Activated CD8-positive, alpha-beta T cell treated with anti-CD3 and anti-CD28 coated beads for 36 hours (primary cell): Measurements from ENCODE around the gene POLD1. TPM values are rescaled to one million over a fixed set of nuclear protein-coding genes. Genes with fewer than 3 reads are reported as not detected.

Experiments
- ATAC-seq: fragments of 200-7000 bp; cut with Tn5 transposase; one replicate; pipeline ENCODE4 v1.10.0; 2021; ENCODE audit warnings: mild to moderate bottlenecking, moderate library complexity
- CTCF ChIA-PET: fragments of 350-600 bp; sonication (Branson Sonifier 250); formaldehyde crosslinking; loops from one replicate; lab custom pipeline; 2021; ENCODE audit warnings: antibody characterized with exemption; lab: Charles Lee
- POLR2A ChIA-PET: fragments of 350-600 bp; sonication (Branson Sonifier 250); formaldehyde crosslinking; loops from one replicate; lab custom pipeline; 2021; ENCODE audit warnings: antibody characterized with exemption; lab: Charles Lee
- DNase-seq: peaks from one replicate; pipeline ENCODE4 v3.0.0-alpha.2; 2020
- H3K27ac Mint-ChIP-seq: one replicate; pipeline ENCODE4 v1.8.0; 2021; ENCODE audit warnings: mild to moderate bottlenecking, mixed read lengths
- H3K27me3 Mint-ChIP-seq: one replicate; pipeline ENCODE4 v1.8.0; 2021; ENCODE audit warnings: mixed read lengths
- H3K36me3 Mint-ChIP-seq: one replicate; pipeline ENCODE4 v1.8.0; 2021; ENCODE audit warnings: low read depth, mixed read lengths
- H3K4me1 Mint-ChIP-seq: one replicate; pipeline ENCODE4 v1.8.0; 2021; ENCODE audit warnings: low read depth, mixed read lengths
- H3K4me3 Mint-ChIP-seq: one replicate; pipeline ENCODE4 v1.8.0; 2021; ENCODE audit warnings: mild to moderate bottlenecking, moderate library complexity, mixed read lengths
- H3K9me3 Mint-ChIP-seq: one replicate; pipeline ENCODE4 v1.8.0; 2021; ENCODE audit warnings: mixed read lengths
- CTCF ChIP-seq: fragments of 200-600 bp; IDR thresholded peaks from one replicate; pipeline ENCODE4 v1.8.0; 2022; ENCODE audit warnings: antibody characterized with exemption, mild to moderate bottlenecking
- intact Hi-C: fragments of 100-400 bp; cut with micrococcal nuclease; formaldehyde crosslinking; loops from one replicate; pipeline ENCODE4 v1.10.0; 2022
- total RNA-seq, 2 experiments: library from RNA; stranded (reverse); gene quantifications; one replicate each; pipeline ENCODE4 v1.2.3, GENCODE V29; 2021

Gene POLD1
- total RNA-seq, 2 experiments from 2014 or later = 214 to 215 TPM

DNA sequence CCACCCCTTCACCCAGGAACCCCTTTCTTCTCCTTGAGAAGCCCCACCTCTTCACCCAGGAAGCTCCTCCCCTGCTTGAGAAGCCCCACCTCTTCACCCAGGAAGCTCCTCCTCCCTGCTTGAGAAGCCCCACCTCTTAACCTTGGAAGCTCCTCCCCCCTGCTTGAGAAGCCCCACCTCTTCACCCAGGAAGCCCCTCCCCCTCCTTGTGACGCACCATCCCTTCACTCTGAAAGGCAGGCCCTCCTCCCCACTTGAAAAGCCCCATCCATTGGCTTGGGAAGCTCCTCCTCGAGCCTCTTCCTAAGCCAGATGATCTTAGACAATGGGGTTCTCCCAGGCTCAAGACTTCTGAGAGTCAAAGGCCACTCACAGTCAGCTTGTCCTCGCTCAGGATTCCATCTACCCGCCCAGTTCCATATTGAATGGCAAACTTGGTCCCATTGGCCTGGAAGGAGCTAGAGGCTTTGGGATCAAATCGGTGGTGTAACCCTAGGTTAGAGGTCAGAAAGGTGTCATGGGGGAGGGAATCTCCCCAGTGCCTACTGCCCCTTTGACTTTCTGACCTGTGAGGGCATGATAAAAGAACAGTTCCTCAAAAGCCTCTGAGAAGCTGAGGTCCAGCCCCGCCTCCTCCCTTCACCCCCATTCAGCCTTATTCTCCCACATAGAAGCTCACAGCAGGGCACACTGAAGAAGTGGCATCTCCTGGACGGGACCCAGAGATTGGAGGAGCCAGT is 22.7 kb upstream of the POLD1 start:
- intact Hi-C loops = loop anchor here (10.0 kb wide), 1 partner anchor 53 kb away; the partner anchor contains the start of gene SPIB

GRCh38 chr19:50362030-50362412 is 22.1 kb upstream of the POLD1 start:
- H3K4me3 Mint-ChIP-seq = no peak overlapping the region
- intact Hi-C loops = loop anchor here (10.0 kb wide), 1 partner anchor 53 kb away; the partner anchor contains the start of gene SPIB
- POLR2A ChIA-PET = interaction anchor here (0.8 to 1.5 kb wide), 2 partner anchors 14 to 22 kb away, joined by 5 to 7 read pairs; partner anchors contain the start of genes NR1H2 and POLD1
- peaks cover 78% of the 10 kb centered on the region for H3K4me1 Mint-ChIP-seq
- H3K27me3 Mint-ChIP-seq = no peaks in the 10 kb centered on the region
- DNase-seq (peak; percentile 30), ATAC-seq (no peak)
- peaks cover 40% of the 10 kb centered on the region for H3K36me3 Mint-ChIP-seq
- peak overlapping the region; percentile 90 for H3K27ac Mint-ChIP-seq
- CTCF ChIA-PET = interaction anchor here (1.1 to 1.4 kb wide), 4 partner anchors 14 to 194 kb away, joined by 3 to 4 read pairs (median 4); partner anchors contain the start of gene NR1H2
- H3K9me3 Mint-ChIP-seq = peaks cover 3% of the 10 kb centered on the region
- TF ChIP-seq CTCF = no peak

More for the DNA sequence above, 22.7 kb upstream of the POLD1 start:
- TF ChIP-seq CTCF = no peak
- Mint-ChIP-seq H3K27ac (peak overlapping the region; percentile 90), H3K9me3 (peaks cover 3% of the 10 kb centered on the region), H3K4me3 (no peak overlapping the region), H3K4me1 (peaks cover 79% of the 10 kb centered on the region), H3K36me3 (peaks cover 40% of the 10 kb centered on the region), H3K27me3 (no peaks in the 10 kb centered on the region)
- ATAC-seq (no peak), DNase-seq (peak; percentile 53)
- POLR2A ChIA-PET = interaction anchor here (0.8 kb wide), 1 partner anchor 14 kb away, joined by 7 read pairs; the partner anchor contains the start of gene NR1H2
- CTCF ChIA-PET = interaction anchor here (1.1 to 1.4 kb wide), 4 partner anchors 15 to 195 kb away, joined by 3 to 4 read pairs (median 4); partner anchors contain the start of gene NR1H2

- DNase-seq = peak; percentile 61
- peak overlapping the region; percentile 90 for H3K27ac Mint-ChIP-seq
- peaks cover 3% of the 10 kb centered on the region for H3K9me3 Mint-ChIP-seq
- POLR2A ChIA-PET = interaction anchor here (0.9 to 1.5 kb wide), 2 partner anchors 13 to 21 kb away, joined by 5 read pairs; partner anchors contain the start of genes NR1H2 and POLD1
- intact Hi-C loops = loop anchor here (10.0 kb wide), 1 partner anchor 52 kb away; the partner anchor contains the start of gene SPIB
- H3K4me3 Mint-ChIP-seq = peak overlapping the region; percentile 46
- peaks cover 40% of the 10 kb centered on the region for H3K36me3 Mint-ChIP-seq
- no peak for TF ChIP-seq CTCF
- H3K4me1 Mint-ChIP-seq = peaks cover 78% of the 10 kb centered on the region
- H3K27me3 Mint-ChIP-seq = no peaks in the 10 kb centered on the region
- CTCF ChIA-PET = interaction anchor here (1.1 to 1.3 kb wide), 3 partner anchors 98 to 110 kb away, joined by 3 to 5 read pairs (median 4); no protein-coding TSS in a partner anchor
- peak; percentile 21 for ATAC-seq
Observed at GRCh38 chr19:50362656-50363424, 21.3 kb upstream of the POLD1 start.

- H3K27ac Mint-ChIP-seq = peak within 1 kb of the TSS; percentile 89
- peaks cover 66% of the 10 kb centered on the region for H3K4me1 Mint-ChIP-seq
- peak within 1 kb of the TSS; percentile 66 for H3K4me3 Mint-ChIP-seq
- H3K9me3 Mint-ChIP-seq = no peaks in the 10 kb centered on the region
- DNase-seq (peak; percentile 28), ATAC-seq (no peak)
- intact Hi-C loops = loop anchor here (10.0 kb wide), 1 partner anchor 49 kb away; the partner anchor contains the start of gene SPIB
- TF ChIP-seq CTCF = no peak
- peaks cover 17% of the 10 kb centered on the region for H3K36me3 Mint-ChIP-seq
- H3K27me3 Mint-ChIP-seq = no peaks in the 10 kb centered on the region
- CTCF ChIA-PET = interaction anchor here (1.0 to 2.3 kb wide), 5 partner anchors 8 to 191 kb away, joined by 3 to 9 read pairs (median 6); no protein-coding TSS in a partner anchor
- POLR2A ChIA-PET = interaction anchor here (1.1 to 2.4 kb wide), 3 partner anchors 11 to 62 kb away, joined by 3 to 9 read pairs (median 4); partner anchors contain the start of genes NR1H2 and POLD1
Observed at GRCh38 chr19:50365434-50366306, 18.5 kb upstream of the POLD1 start, which contains the start of gene NAPSA. Gene NAPSA, minus strand, starts transcription at chr19:50365639. Its CDS starts 18 bp downstream, at chr19:50365621.
